Fibroblast of villous mesenchyme (primary cell): ENCODE results near the gene TOLLIP. TPM values are rescaled to one million over a fixed set of nuclear protein-coding genes. Genes with fewer than 3 reads are reported as not detected.

Source experiments
- DNase-seq: peaks from one replicate; pipeline ENCODE4 v3.0.0-alpha.2; 2010; ENCODE audit warnings: low read depth
- H3K4me3 ChIP-seq: 2 replicates; pipeline ENCODE4 v1.5.1; 2011; ENCODE audit warnings: low read depth, mild to moderate bottlenecking, low read length
- total RNA-seq: library from RNA; depleted of rRNA; stranded (reverse); fragments of >200 nt; gene quantifications from 2 replicates; pipeline ENCODE4 v1.2.3, GENCODE V29; 2012
- TF ChIP-seq, protein P1 (sequence below): IDR thresholded peaks from 2 replicates; pipeline ENCODE4 v1.5.1; 2012; ENCODE audit warnings: low read depth, mild to moderate bottlenecking, low read length; ENCODE audit not compliant: insufficient read depth

The TOLLIP gene
- total RNA-seq, 1 donor = 27.2 TPM

DNA sequence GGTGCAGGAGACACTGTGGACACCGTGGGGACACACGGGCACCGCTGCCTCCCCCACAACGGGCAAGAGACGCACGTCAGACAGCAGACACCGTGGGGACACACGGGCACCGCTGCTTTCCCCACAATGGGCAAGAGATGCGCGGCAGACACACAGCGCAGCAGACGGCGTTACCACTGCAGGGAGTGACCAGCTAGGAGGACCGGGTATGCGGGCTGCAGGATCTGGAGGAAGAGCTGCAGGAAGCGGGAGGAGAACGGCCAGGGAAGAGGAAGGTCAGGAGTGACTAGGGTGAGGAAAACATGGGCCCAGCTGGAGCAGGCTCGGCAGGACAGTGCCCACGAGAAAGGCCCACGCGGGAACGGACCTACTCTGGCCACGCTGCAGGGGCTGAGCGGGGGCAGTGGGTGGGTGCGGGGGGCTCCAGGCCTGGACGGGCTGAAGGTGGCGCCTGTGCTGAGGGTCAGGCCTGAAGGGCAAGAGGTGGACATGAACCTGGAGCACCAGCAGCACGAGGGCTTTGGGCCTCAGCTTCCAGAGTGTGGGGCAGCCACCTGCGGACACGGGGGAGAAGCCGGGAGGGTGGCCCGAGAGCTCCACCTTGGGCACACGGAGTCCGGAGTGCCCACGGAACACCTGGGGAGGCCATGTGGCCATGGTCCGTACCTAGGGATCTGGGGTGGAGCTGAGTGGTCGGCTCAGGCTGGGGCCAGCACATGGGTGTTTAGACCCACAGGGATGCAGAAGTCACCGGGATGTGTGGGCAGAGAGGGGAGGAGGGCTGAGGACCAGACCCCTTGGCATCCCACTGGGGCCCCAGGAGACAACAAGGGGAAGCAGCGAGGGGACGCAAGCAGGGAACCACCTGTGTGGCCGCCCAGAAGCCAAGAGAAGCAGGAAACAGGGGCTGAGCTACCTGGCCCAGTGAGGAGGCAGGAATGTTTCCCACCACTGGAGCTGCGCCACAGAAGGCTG lies 16.5 kb downstream of the TOLLIP start:
- no peak for DNase-seq
- H3K4me3 ChIP-seq = no peak overlapping the region
- TF ChIP-seq, protein P1, sequence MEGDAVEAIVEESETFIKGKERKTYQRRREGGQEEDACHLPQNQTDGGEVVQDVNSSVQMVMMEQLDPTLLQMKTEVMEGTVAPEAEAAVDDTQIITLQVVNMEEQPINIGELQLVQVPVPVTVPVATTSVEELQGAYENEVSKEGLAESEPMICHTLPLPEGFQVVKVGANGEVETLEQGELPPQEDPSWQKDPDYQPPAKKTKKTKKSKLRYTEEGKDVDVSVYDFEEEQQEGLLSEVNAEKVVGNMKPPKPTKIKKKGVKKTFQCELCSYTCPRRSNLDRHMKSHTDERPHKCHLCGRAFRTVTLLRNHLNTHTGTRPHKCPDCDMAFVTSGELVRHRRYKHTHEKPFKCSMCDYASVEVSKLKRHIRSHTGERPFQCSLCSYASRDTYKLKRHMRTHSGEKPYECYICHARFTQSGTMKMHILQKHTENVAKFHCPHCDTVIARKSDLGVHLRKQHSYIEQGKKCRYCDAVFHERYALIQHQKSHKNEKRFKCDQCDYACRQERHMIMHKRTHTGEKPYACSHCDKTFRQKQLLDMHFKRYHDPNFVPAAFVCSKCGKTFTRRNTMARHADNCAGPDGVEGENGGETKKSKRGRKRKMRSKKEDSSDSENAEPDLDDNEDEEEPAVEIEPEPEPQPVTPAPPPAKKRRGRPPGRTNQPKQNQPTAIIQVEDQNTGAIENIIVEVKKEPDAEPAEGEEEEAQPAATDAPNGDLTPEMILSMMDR = no peak

DNA sequence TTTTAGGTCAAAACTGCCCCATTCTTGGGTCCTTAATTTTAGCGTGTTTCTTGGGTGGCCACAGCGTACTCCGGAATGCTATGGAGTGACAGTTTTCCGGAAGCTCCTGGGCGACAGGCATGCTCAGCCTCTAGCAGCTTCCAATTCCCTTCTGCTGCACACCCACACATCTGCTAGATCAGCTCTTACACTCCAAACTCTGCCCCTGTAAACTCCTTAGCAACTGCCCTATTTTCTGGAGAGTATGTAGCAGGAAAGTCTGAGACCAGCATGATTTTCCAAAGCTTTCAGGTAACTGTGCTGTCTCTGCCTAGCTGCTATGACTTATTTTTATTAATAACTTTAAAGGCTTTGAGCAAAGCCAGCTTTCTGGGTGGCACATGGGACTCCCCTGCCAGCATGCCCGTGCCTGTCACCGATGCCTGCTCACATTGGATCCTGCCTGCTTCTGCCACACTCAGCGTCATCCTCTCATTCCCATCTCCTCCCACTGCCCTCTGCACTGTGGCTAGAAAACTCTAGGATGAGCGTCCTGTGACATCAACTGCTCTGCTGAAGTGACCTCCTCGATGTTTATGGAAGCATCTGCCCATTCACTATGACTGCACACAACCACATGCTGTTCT lies 17.3 kb downstream of the TOLLIP start:
- H3K4me3 ChIP-seq = no peak overlapping the region
- TF ChIP-seq, protein P1 = no peak
- DNase-seq = no peak

DNA sequence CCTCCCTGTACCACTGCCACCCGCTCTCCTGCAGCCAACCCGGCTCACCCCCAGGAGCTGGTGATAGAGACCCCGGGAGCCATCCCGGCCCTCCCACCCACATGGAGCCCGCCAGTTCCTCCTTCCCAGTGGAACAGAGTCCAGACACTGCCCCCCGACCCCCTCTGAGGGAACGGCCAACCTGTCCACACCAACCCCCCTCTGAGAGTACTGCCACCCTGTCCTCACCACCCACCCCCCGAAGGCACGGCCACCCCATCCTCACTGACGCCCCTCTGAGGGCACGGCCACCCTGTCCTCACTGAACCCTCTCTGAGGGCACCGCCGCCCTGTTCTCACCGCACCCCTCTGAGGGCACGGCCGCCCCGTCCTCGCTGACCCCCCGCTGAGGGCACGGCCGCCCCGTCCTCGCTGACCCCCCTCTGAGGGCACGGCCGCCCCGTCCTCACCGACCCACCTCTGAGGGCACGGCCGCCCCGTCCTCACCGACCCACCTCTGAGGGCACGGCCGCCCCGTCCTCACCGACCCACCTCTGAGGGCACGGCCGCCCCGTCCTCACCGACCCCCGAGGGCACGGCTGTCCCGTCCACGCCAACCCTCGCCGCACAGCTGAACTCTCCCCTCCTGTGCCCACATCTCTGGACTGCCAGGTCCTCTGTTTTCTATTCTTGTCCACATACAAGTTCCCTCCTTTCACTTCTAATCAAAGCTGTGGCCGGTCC lies 18.0 kb downstream of the TOLLIP start:
- DNase-seq = no peak
- TF ChIP-seq, protein P1 = no peak
- no peak overlapping the region for H3K4me3 ChIP-seq

DNA sequence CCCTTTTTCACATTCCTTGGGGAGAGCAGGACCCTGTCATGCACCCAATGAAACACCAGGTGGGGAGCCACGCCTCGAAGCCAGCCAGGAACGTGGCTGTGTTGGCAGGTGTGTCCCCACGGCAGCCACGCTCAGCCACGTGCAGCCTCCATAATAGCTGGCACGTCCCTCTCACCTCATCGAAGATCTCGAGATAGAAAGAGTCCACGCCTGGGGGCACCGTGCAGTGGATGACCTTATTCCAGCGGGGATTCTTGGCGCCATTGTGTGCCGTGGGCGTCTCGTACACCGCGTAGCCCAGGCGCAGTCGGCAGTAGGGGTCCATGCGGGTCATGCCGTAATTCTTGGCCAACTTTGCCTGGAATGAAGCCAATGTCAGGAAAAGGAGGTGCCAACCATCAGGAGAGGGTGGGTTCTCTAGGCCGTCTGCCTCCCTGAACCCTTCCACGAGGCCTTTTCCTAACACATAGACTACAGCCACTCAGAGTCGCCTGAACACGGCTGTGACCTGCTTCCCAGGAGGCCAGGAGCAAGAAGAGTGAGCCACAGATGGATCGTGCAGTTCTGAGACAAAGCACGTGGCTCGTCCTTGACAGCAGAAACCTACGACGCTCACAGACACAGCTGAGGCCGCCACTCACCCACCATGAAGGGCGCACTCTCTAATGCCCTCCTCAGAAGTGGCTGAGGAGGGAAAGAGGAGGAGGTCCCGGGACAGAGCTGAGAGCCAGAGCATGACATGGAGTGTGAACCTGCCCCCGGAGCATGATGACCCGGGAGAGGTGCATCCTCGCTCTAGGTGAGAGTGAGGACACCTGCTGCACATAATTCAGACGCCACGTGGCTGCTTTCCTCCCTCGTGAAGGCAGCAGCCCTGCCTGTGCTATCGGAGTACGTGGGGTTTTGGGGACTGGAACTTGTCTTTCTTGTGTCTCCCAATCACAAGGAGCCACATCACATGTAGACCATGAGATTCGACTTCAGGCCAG lies 19.1 kb downstream of the TOLLIP start:
- TF ChIP-seq, protein P1 = no peak
- H3K4me3 ChIP-seq = no peak overlapping the region
- DNase-seq = no peak

DNA sequence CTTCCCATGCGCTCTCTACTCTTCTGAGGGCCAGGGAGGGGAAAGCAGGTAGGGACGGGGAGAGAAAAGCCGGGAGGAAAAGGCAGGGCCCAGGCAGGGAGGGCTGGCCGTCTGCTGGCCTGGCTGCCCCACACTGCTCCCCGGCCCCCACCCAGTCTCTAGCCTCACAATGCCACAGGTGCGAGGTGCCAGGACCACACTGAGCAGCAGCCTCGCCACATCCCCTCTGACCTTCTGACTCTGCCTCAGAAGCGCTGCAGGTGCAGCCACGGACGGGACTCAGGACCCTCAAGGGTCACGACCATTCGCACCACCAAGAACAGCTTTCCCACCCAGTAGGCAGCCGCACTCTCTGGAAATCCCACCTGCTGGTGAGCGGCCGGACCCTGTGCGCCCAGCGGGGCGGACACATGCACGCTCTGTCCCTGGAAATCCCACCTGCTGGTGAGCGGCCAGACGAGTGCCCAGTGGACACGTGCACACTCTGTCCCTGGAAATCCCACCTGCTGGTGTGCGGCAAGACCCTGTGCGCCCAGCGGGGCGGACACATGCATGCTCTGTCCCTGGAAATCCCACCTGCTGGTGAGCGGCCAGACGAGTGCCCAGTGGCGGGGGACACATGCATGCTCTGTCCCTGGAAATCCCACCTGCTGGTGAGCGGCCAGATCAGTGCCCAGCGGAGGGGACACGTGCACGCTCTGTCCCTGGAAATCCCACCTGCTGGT lies 20.1 kb downstream of the TOLLIP start:
- TF ChIP-seq, protein P1 = no peak
- DNase-seq = no peak
- no peak overlapping the region for H3K4me3 ChIP-seq
